Measurements from ENCODE around the gene SMIM3. TPM values are rescaled to one million over a fixed set of nuclear protein-coding genes. Genes with fewer than 3 reads are reported as not detected.

The SMIM3 gene
- total and polyA plus RNA-seq, 2 of the 8 experiments (the other 6 are each of a cell fraction or from before 2014, with no cell fraction given): 10.4 to 15.7 TPM

DNA sequence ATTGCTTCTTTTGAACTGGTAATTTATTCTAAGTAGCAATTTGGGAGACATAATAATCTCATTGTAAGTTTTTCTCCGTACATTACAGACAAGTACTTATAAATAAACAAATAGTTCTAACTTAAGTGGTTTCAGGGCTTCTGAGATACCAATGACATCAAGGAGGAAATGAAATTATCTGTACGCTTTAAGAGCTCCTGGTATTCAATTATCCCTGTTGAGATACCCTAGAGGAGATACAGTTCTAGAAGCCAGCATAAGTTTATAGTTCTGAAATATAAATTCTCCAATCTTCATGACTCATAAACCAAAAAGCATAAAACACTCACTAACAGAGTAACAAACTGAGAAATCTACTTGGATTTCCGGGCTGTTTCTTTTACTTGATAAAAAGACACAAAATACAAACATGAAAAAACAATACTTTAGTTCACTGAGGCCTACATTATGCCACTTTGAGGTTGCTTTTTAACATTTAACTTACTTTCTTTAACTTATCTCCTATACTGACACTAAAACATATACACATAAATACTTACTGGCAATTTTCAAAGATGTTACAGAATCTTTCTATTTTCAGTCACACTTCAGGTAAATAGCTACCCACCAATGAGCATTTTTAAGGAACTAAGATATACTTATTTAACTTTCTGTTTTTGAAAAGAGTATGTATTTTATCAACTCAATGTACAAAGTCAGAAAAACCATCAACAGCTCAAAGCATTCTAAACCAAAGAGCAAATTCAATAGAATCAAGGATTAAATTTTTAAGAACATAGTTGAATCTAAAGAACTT lies 27.3 kb upstream of the SMIM3 start (continued):
- TF ChIP-seq JUND (IDR thresholded peaks at IDR 0.05; ENCODE audit: low read length): no peak
- TF ChIP-seq CBX5 (IDR thresholded peaks at IDR 0.05; ENCODE audit: low read depth, low read length): no peak
- no peak for TF ChIP-seq JUN (IDR thresholded peaks at IDR 0.05; ENCODE audit: low read depth, low read length)
- TF ChIP-seq FOSL1 (IDR thresholded peaks at IDR 0.05; ENCODE audit: insufficient read depth, low read depth, low read length): no peak
- no peak for TF ChIP-seq BACH1 (IDR thresholded peaks at IDR 0.05; ENCODE audit: low read length)
